Activated T-cell treated with anti-CD3 and anti-CD28 coated beads, Interleukin-2, amount 50 U/mL, for 24 hours (primary cell): Measurements from ENCODE around the gene OMG.
"Not testable (repeated sequence)": the region's sequence is repeated elsewhere in the genome, so short reads cannot be mapped to it uniquely, and the experiment has no call there.

Experiments used
- DNase-seq: peaks from one replicate; pipeline ENCODE4 v3.0.0-alpha.2; 2020
- H3K27ac Mint-ChIP-seq: 2 replicates; pipeline ENCODE4 v1.8.0; 2020; ENCODE audit warnings: mild to moderate bottlenecking, mixed read lengths
- H3K27me3 Mint-ChIP-seq: 2 replicates; pipeline ENCODE4 v1.8.0; 2020; ENCODE audit warnings: mixed read lengths
- H3K36me3 Mint-ChIP-seq: 2 replicates; pipeline ENCODE4 v1.8.0; 2020; ENCODE audit warnings: low read depth, mixed read lengths
- H3K4me1 Mint-ChIP-seq: 2 replicates; pipeline ENCODE4 v1.8.0; 2020; ENCODE audit warnings: low read depth, mixed read lengths
- H3K4me3 Mint-ChIP-seq: 2 replicates; pipeline ENCODE4 v1.8.0; 2020; ENCODE audit warnings: mild to moderate bottlenecking, moderate library complexity, mixed read lengths
- H3K9me3 Mint-ChIP-seq: 2 replicates; pipeline ENCODE4 v1.8.0; 2020; ENCODE audit warnings: mixed read lengths

The OMG gene

DNA sequence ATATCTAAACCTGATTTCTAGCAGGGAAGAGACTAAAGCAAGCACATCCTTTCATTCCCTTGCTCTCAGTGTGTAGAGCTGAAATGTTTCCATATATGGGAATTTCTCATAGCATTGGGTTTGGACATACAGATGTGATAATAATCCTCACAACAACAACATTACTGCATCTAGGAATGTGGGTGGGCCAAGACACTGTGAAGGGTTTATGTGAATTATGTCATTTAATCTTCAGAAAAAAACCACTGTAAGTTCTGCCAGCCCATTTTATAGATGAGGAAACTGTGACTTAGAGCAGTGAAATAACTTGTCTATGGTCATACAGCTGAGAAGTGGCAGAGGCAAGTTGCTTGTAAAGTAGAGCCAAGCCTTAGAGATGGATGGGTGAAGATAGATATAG is 5.2 kb downstream of the OMG start:
- H3K4me1 Mint-ChIP-seq, result peaks cover 19% of the 10 kb centered on the region
- peaks cover 5% of the 10 kb centered on the region for H3K36me3 Mint-ChIP-seq
- DNase-seq, result no peak

GRCh38 chr17:31289790-31290189 is 7.2 kb downstream of the OMG start:
- no peaks in the 10 kb centered on the region for H3K27me3 Mint-ChIP-seq

More for the DNA sequence above, 5.2 kb downstream of the OMG start:
- Mint-ChIP-seq H3K27me3 (no peaks in the 10 kb centered on the region), H3K4me3 (no peak overlapping the region), H3K27ac (no peak overlapping the region), H3K9me3 (no peaks in the 10 kb centered on the region)

DNA sequence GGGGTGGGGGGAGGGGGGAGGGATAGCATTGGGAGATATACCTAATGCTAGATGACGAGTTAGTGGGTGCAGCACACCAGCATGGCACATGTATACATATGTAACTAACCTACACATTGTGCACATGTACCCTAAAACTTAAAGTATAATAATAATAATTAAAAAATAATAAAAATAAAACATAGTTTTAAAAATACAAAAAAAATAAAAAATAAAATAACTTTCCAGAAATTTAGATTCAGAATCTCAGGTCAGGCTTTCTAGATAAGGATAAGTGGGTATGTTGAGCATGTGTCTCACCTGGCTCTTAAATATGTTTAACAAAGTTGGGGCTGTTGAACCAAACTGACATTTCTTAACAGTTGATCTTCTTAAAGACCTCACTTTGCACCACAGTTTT is 9.1 kb downstream of the OMG start:
- not testable (repeated sequence) for H3K27me3 Mint-ChIP-seq, H3K9me3 Mint-ChIP-seq, H3K27ac Mint-ChIP-seq, H3K4me3 Mint-ChIP-seq, DNase-seq, H3K36me3 Mint-ChIP-seq
- H3K4me1 Mint-ChIP-seq, result peaks cover 19% of the 10 kb centered on the region

More at GRCh38 chr17:31289790-31290189, 7.2 kb downstream of the OMG start:
- no peaks in the 10 kb centered on the region for H3K9me3 Mint-ChIP-seq
- peaks cover 19% of the 10 kb centered on the region for H3K4me1 Mint-ChIP-seq
- DNase-seq, result no peak
- H3K27ac Mint-ChIP-seq, result no peak overlapping the region
- peaks cover 5% of the 10 kb centered on the region for H3K36me3 Mint-ChIP-seq
- no peak overlapping the region for H3K4me3 Mint-ChIP-seq

DNA sequence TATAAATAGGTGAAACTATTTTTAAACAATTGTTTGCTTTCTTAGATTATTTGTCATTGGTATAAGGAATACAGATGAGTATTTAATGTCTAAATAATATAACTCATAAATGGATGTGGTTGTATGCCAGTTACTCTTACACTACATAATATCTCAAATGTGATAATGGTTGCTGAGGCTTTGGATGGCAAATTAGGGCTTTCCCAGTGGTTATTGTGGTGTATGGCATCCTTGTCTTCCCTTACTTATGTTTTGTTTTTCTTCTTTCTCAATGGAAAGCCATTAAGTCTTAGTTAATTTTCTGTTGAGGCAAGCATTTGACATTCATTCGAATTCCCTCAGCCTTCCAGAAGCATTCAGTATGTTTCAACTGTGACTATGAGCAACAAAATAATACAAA is 10.5 kb downstream of the OMG start:
- no peak overlapping the region for H3K4me3 Mint-ChIP-seq
- DNase-seq, result no peak
- peaks cover 11% of the 10 kb centered on the region for H3K36me3 Mint-ChIP-seq
- no peaks in the 10 kb centered on the region for H3K27me3 Mint-ChIP-seq
- H3K9me3 Mint-ChIP-seq, result no peaks in the 10 kb centered on the region
- H3K4me1 Mint-ChIP-seq, result peaks cover 19% of the 10 kb centered on the region
- H3K27ac Mint-ChIP-seq, result no peak overlapping the region

- no peak for DNase-seq
- Mint-ChIP-seq H3K27ac (no peak overlapping the region), H3K27me3 (no peaks in the 10 kb centered on the region), H3K36me3 (peaks cover 14% of the 10 kb centered on the region), H3K4me3 (no peak overlapping the region), H3K4me1 (peaks cover 11% of the 10 kb centered on the region), H3K9me3 (no peaks in the 10 kb centered on the region)
These were observed 13.2 kb downstream of the OMG start for GRCh38 chr17:31283841-31284240.

DNA sequence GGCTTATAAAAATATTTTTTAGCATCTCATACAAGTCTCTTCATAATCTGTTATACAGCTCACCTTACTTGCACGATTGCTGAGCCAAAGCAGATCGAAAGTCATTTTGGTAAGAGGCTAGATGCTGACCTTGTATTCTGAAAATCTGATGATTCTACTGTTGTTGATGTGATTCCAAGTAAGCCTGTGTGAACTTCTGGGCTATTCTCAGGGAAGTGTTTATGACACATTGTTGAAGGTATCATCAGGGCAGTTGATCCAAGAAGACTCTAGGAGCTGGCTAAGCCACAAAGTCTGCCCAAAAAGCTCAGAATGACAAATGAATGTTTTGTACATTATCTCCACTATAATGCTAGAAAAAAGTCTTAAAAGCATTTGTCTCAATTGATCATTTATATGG is 16.0 kb downstream of the OMG start:
- H3K4me3 Mint-ChIP-seq, result no peak overlapping the region
- no peaks in the 10 kb centered on the region for H3K4me1 Mint-ChIP-seq
- no peak overlapping the region for H3K27ac Mint-ChIP-seq
- peaks cover 15% of the 10 kb centered on the region for H3K36me3 Mint-ChIP-seq
- DNase-seq, result no peak
- no peaks in the 10 kb centered on the region for H3K27me3 Mint-ChIP-seq
- no peaks in the 10 kb centered on the region for H3K9me3 Mint-ChIP-seq

- Mint-ChIP-seq H3K27me3 (no peaks in the 10 kb centered on the region), H3K4me1 (no peaks in the 10 kb centered on the region), H3K9me3 (no peaks in the 10 kb centered on the region), H3K4me3 (no peak overlapping the region), H3K27ac (no peak overlapping the region), H3K36me3 (peaks cover 17% of the 10 kb centered on the region)
- no peak for DNase-seq
These were observed 17.6 kb downstream of the OMG start for GRCh38 chr17:31279401-31279800.

- Mint-ChIP-seq H3K36me3 (peaks cover 16% of the 10 kb centered on the region), H3K4me1 (no peaks in the 10 kb centered on the region), H3K27ac (no peak overlapping the region), H3K27me3 (no peaks in the 10 kb centered on the region), H3K9me3 (no peaks in the 10 kb centered on the region), H3K4me3 (no peak overlapping the region)
- no peak for DNase-seq
These were observed 21.9 kb downstream of the OMG start for GRCh38 chr17:31275116-31275515.

- Mint-ChIP-seq H3K36me3 (peaks cover 21% of the 10 kb centered on the region), H3K27ac (no peak overlapping the region), H3K9me3 (no peaks in the 10 kb centered on the region), H3K4me3 (no peak overlapping the region), H3K27me3 (no peaks in the 10 kb centered on the region), H3K4me1 (no peaks in the 10 kb centered on the region)
- DNase-seq, result no peak
These were observed 22.8 kb downstream of the OMG start for GRCh38 chr17:31274252-31274651.

- Mint-ChIP-seq H3K9me3 (no peaks in the 10 kb centered on the region), H3K27ac (no peak overlapping the region), H3K36me3 (peaks cover 24% of the 10 kb centered on the region), H3K4me1 (no peaks in the 10 kb centered on the region), H3K27me3 (no peaks in the 10 kb centered on the region), H3K4me3 (no peak overlapping the region)
- no peak for DNase-seq
These were observed 23.5 kb downstream of the OMG start for GRCh38 chr17:31273516-31273915.

GRCh38 chr17:31272803-31273202 is 24.2 kb downstream of the OMG start:
- Mint-ChIP-seq H3K27ac (no peak overlapping the region), H3K27me3 (no peaks in the 10 kb centered on the region), H3K9me3 (no peaks in the 10 kb centered on the region), H3K4me1 (no peaks in the 10 kb centered on the region), H3K4me3 (no peak overlapping the region), H3K36me3 (peaks cover 24% of the 10 kb centered on the region)
- no peak for DNase-seq

GRCh38 chr17:31272236-31272635 is 24.8 kb downstream of the OMG start:
- no peak overlapping the region for H3K27ac Mint-ChIP-seq
- DNase-seq, result no peak
- H3K36me3 Mint-ChIP-seq, result peaks cover 25% of the 10 kb centered on the region
- no peak overlapping the region for H3K4me3 Mint-ChIP-seq
- no peaks in the 10 kb centered on the region for H3K27me3 Mint-ChIP-seq
- no peaks in the 10 kb centered on the region for H3K9me3 Mint-ChIP-seq
- no peaks in the 10 kb centered on the region for H3K4me1 Mint-ChIP-seq

GRCh38 chr17:31269578-31269983 is 27.5 kb downstream of the OMG start:
- no peak for DNase-seq
- H3K27ac Mint-ChIP-seq, result no peak overlapping the region
- no peaks in the 10 kb centered on the region for H3K9me3 Mint-ChIP-seq
- no peak overlapping the region for H3K4me3 Mint-ChIP-seq
- peaks cover 35% of the 10 kb centered on the region for H3K36me3 Mint-ChIP-seq
- no peaks in the 10 kb centered on the region for H3K27me3 Mint-ChIP-seq
- peaks cover 1% of the 10 kb centered on the region for H3K4me1 Mint-ChIP-seq

DNA sequence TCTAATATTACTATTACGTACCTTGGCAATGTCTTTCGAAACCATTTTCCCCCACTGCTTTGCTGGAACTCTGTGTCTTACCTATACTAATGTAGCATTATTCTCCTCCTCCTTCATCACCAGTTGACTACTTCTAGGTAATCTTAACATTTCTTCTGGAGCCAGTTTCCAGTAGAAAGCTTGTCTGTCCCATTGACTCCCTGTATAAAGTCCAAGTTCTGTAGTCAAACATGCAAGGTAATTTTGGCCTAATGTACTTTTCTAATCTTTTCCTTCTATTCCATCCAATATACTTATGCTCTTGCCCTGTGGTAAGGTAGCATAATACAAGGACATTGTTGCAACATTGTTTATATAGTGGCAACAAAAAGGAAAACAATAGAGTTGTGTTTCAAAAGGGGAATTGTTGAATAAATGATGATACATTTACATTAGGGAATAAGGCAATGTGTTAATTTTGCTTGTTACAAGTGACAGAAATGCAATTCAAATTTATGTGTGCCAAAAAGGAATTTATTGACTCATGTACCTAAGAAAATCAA is 27.9 kb downstream of the OMG start:
- H3K4me3 Mint-ChIP-seq, result no peak overlapping the region
- no peaks in the 10 kb centered on the region for H3K9me3 Mint-ChIP-seq
- no peak for DNase-seq
- no peaks in the 10 kb centered on the region for H3K27me3 Mint-ChIP-seq
- H3K4me1 Mint-ChIP-seq, result peaks cover 1% of the 10 kb centered on the region
- H3K36me3 Mint-ChIP-seq, result peaks cover 32% of the 10 kb centered on the region
- no peak overlapping the region for H3K27ac Mint-ChIP-seq

DNA sequence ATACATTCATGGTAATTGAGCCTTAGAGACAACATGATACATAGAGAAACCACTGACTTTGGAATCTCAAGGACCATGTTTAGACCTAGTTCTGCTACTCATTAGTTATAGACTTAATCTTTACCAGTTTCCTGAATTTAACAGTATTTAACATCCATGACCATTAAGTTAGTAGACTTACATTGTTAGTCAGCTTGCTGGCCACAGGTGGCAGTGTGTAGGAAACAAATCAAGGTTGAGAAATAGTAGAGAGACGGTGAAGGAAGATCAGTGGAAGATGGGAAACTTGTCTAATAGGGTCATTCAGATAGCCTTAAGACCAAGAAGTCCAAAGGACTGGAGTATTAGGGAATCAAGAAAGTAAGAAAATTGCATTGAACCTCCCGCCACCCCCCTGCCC is 31.0 kb downstream of the OMG start:
- Mint-ChIP-seq H3K27ac (no peak overlapping the region), H3K9me3 (no peaks in the 10 kb centered on the region), H3K36me3 (peaks cover 30% of the 10 kb centered on the region), H3K4me3 (no peak overlapping the region), H3K4me1 (peaks cover 1% of the 10 kb centered on the region), H3K27me3 (no peaks in the 10 kb centered on the region)
- no peak for DNase-seq

DNA sequence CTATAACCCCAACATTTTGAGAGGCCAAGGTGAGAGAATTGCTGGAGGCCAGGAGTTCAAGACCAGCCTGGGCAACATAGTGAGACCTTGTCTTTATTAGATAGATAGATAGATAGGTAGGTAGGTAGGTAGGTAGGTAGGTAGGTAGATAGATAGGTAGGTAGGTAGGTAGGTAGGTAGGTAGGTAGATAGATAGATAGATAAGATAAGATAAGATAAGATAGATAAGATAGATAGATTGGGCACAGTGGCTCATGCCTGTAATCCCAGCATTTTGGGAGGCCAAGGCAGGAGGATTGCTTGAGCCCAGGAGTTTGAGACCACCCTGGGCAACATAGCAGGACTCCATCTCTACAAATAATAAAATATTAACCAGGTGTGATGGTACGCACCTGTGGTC is 34.1 kb downstream of the OMG start:
- not testable (repeated sequence) for H3K4me1 Mint-ChIP-seq, DNase-seq, H3K27me3 Mint-ChIP-seq, H3K9me3 Mint-ChIP-seq, H3K4me3 Mint-ChIP-seq, H3K27ac Mint-ChIP-seq
- peaks cover 29% of the 10 kb centered on the region for H3K36me3 Mint-ChIP-seq
